Astrocyte of the spinal cord (primary cell): ENCODE data around the gene POLR2B.
A peak's percentile ranks its signal among the peaks of the same experiment; 100 is the strongest.

ENCODE experiments used
- DNase-seq: peaks from one replicate; pipeline ENCODE4 v3.0.0; 2011; ENCODE audit warnings: low read depth, low spot score
- H3K4me3 ChIP-seq: 2 replicates; pipeline ENCODE4 v1.5.1; 2011; ENCODE audit warnings: low read depth, mild to moderate bottlenecking, low read length, moderate library complexity
- CTCF ChIP-seq: IDR thresholded peaks from 2 replicates; pipeline ENCODE4 v1.5.1; 2012; ENCODE audit warnings: low read depth, mild to moderate bottlenecking, low read length, inconsistent platforms
- in situ Hi-C: cut with HindIII; loops from 2 replicates; pipeline ENCODE4 v1.10.0; 2017; ENCODE audit warnings: low sequenced_read_pairs

POLR2B gene

GRCh38 chr4:57075367-57075766 is 96.7 kb downstream of the POLR2B start:
- no peak overlapping the region for H3K4me3 ChIP-seq
- no peak for DNase-seq
- TF ChIP-seq CTCF = no peak
- in situ Hi-C loops = no loop called here

- no peak for DNase-seq
- no peak for TF ChIP-seq CTCF
- in situ Hi-C loops = no loop called here
- no peak overlapping the region for H3K4me3 ChIP-seq
These were observed 98.0 kb downstream of the POLR2B start for GRCh38 chr4:57076646-57077045.

GRCh38 chr4:57077550-57078343 is 99.1 kb downstream of the POLR2B start:
- H3K4me3 ChIP-seq = no peak overlapping the region
- TF ChIP-seq CTCF = no peak
- in situ Hi-C loops = no loop called here
- DNase-seq = peak; percentile 82

GRCh38 chr4:57078685-57079521 is 100.2 kb downstream of the POLR2B start:
- TF ChIP-seq CTCF = no peak
- peak; percentile 85 for DNase-seq
- in situ Hi-C loops = no loop called here
- H3K4me3 ChIP-seq = no peak overlapping the region
